Peyer's patch (tissue), 4 donors: ENCODE results near the gene UACA.

Experiments
- CTCF ChIP-seq, 6 experiments: fragments of 450-650 bp in 4 of 6; fragments of 200-600 bp in 2 of 6; sonication (generic) in 1 of 6; IDR thresholded peaks; one replicate each; pipeline ENCODE4 v1.5.1; 2017 to 2019; ENCODE audit warnings: antibody characterized with exemption in 6 of 6, mild to moderate bottlenecking in 3 of 6, moderate library complexity in 1 of 6
- POLR2A ChIP-seq, 2 donors: fragments of 450-650 bp; IDR thresholded peaks; one replicate each; pipeline ENCODE4 v1.5.1; 2017; ENCODE audit warnings: antibody characterized with exemption in 2 of 2, mild to moderate bottlenecking in 2 of 2, moderate library complexity in 2 of 2

DNA sequence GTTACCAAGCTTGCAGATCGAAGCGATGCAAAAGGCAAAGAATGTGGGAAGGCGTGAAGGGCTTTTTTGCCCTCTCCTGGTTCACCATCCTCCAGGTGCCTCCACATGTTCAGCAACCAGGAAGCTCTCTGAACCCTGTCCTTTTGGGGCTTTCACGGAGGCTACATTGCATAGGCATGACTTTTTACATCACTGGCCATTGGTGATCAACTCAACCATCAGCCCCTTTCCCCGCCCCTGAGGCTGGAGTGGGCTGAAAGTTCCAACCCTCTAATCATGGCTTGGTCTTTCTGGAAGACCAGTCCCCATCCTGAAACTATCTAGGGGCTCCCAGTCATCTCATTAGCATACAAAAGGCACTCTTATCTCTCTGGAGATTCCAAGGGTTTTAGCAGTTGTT lies 52.6 kb downstream of the UACA start:
- no peak for TF ChIP-seq CTCF (IDR thresholded peaks at IDR 0.05)
- no peak for TF ChIP-seq POLR2A (IDR thresholded peaks at IDR 0.05)
